Measurements from ENCODE around the gene MRGPRG.

MRGPRG gene

GRCh38 chr11:3221408-3222002, 2.9 kb upstream of the MRGPRG start:
- TF ChIP-seq CTCF (IDR thresholded peaks at IDR 0.05; ENCODE audit: borderline replicate concordance, control extremely low read depth, extremely low read depth, insufficient read depth, missing control alignments), result no peak
- DNase-seq (ENCODE audit: low spot score), result no peak
- in situ Hi-C loops (cut with MboI; ENCODE audit: low sequenced_read_pairs, unreplicated experiment), result no loop called here

GRCh38 chr11:3220521-3221407, 2.2 kb upstream of the MRGPRG start:
- peak; percentile 18 for DNase-seq (ENCODE audit: low spot score)
- TF ChIP-seq CTCF (IDR thresholded peaks at IDR 0.05; ENCODE audit: borderline replicate concordance, control extremely low read depth, extremely low read depth, insufficient read depth, missing control alignments), result no peak
- in situ Hi-C loops (cut with MboI; ENCODE audit: low sequenced_read_pairs, unreplicated experiment), result no loop called here

DNA sequence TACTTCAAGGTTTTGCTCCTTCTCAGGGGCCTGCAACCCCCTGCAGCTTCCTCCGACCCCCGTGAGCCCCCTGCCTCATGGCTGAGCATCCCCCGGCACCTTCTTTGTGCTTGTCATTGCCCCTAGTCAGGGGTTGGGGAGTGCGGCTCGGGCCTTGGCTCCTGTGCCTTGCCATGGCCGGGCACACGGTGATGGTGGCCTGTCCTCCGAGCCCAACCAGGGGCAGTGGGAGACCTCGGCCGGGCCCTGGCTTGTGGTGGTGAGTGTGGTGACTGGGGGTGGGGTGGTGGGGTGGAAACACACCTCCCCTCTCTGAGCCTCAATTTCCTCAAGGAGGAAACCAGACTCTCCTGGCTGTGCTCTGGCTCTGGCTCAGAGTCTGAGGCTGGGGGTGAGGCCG, 1.5 kb upstream of the MRGPRG start:
- in situ Hi-C loops (cut with MboI; ENCODE audit: low sequenced_read_pairs, unreplicated experiment), result no loop called here
- peak; percentile 7 for DNase-seq (ENCODE audit: low spot score)
- TF ChIP-seq CTCF (IDR thresholded peaks at IDR 0.05; ENCODE audit: borderline replicate concordance, control extremely low read depth, extremely low read depth, insufficient read depth, missing control alignments), result no peak

GRCh38 chr11:3219281-3219892, 774 bp upstream of the MRGPRG start:
- DNase-seq (ENCODE audit: low spot score), result peak; percentile 27
- no peak for TF ChIP-seq CTCF (IDR thresholded peaks at IDR 0.05; ENCODE audit: borderline replicate concordance, control extremely low read depth, extremely low read depth, insufficient read depth, missing control alignments)
- in situ Hi-C loops (cut with MboI; ENCODE audit: low sequenced_read_pairs, unreplicated experiment), result no loop called here

- no peak for DNase-seq (ENCODE audit: low spot score)
- no peak for TF ChIP-seq CTCF (IDR thresholded peaks at IDR 0.05; ENCODE audit: borderline replicate concordance, control extremely low read depth, extremely low read depth, insufficient read depth, missing control alignments)
- in situ Hi-C loops (cut with MboI; ENCODE audit: low sequenced_read_pairs, unreplicated experiment), result no loop called here
Observed at GRCh38 chr11:3217818-3218482, 663 bp downstream of the MRGPRG start.

GRCh38 chr11:3216027-3216525, 2.5 kb downstream of the MRGPRG start:
- no peak for DNase-seq (ENCODE audit: low spot score)
- in situ Hi-C loops (cut with MboI; ENCODE audit: low sequenced_read_pairs, unreplicated experiment), result no loop called here
- no peak for TF ChIP-seq CTCF (IDR thresholded peaks at IDR 0.05; ENCODE audit: borderline replicate concordance, control extremely low read depth, extremely low read depth, insufficient read depth, missing control alignments)

Measured in GM13976 (cell line).